ENCODE measurements around the gene FPGS.
"Not testable (repeated sequence)": the region's sequence is repeated elsewhere in the genome, so short reads cannot be mapped to it uniquely, and the experiment has no call there.

The FPGS gene, protein sequence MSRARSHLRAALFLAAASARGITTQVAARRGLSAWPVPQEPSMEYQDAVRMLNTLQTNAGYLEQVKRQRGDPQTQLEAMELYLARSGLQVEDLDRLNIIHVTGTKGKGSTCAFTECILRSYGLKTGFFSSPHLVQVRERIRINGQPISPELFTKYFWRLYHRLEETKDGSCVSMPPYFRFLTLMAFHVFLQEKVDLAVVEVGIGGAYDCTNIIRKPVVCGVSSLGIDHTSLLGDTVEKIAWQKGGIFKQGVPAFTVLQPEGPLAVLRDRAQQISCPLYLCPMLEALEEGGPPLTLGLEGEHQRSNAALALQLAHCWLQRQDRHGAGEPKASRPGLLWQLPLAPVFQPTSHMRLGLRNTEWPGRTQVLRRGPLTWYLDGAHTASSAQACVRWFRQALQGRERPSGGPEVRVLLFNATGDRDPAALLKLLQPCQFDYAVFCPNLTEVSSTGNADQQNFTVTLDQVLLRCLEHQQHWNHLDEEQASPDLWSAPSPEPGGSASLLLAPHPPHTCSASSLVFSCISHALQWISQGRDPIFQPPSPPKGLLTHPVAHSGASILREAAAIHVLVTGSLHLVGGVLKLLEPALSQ

DNA sequence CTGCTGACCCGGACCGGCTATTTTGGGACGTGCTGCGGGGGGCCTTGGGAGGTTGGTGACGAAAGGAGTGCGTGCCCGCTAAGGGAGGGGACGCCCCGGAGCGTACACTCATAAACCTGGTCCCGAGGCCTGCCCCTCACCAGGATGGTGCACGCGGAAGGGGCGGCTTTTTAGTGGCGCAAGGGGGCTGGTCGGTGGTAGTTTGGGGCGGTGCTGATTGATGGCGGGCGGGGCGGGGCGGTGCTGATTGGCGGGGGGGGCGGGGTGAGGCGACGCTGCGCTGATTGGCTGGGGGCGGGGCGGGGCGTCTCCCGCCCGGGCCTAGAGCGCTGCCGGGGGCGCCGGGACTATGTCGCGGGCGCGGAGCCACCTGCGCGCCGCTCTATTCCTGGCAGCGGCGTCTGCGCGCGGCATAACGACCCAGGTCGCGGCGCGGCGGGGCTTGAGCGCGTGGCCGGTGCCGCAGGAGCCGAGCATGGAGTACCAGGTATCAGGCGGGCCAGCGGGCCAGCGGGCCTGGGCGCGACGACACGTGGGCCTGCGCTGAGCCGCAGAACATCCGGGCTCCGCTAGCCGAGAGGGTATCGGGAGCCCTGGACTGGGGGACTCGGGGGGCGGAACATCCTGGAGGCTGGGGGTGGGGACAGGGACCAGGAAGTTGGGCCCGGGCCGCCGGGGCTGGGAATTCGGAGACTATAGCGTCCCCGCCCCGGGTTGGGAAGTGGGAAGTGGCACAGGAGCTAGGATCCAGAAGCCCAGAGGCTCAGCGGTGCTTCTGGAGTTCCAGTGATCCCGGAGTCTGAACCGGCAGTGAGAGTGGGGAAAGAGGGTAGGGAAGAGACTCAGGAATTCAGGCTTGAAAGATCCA, at the start of gene FPGS:
TSS of gene FPGS (plus strand) at position 307 of the 868 bp plus-strand sequence. CDS start at position 350, 43 bp downstream.
- DNase-seq: peak; percentile 83

DNA sequence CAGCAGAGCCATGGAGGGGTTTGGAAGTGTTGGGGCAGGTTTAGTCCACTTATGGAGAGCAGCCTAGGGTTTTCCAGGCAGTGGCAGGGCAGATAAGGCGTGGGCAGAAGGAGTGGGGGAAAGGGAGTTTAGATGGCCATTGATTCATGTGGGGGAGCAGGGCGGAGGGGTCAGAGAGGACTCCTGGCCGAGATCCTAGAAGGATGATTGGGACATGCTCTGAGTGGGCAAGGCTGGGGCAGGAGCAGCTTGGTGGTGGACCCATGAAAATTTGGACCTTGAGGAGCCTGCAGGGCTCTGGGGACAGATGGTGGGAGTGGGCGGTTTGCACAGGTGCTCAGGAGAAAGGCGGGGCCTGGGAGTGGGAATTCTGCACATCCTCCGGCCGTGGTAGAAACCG, 49.5 kb upstream of the FPGS start:
- DNase-seq: no peak

DNA sequence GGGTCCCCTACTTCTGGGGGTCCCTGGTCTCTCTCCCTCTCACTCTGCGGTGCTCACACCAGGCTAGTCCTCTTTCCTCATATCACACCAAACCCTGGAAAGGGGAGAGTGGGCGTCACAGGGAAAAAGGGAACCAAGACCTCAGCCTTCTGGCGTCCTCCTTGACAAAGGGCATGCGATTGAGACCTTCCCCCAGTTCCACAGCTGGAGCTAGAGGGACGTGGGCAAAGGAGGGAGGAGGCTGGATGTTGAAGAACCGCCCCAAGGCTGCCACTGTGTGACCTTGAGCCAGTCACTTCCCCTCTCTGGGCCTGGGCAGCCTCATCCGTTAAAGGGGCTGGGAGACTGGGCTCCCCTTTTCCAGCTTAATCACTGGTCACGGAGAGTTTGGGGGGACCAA, 49.1 kb upstream of the FPGS start:
- DNase-seq: no peak

DNA sequence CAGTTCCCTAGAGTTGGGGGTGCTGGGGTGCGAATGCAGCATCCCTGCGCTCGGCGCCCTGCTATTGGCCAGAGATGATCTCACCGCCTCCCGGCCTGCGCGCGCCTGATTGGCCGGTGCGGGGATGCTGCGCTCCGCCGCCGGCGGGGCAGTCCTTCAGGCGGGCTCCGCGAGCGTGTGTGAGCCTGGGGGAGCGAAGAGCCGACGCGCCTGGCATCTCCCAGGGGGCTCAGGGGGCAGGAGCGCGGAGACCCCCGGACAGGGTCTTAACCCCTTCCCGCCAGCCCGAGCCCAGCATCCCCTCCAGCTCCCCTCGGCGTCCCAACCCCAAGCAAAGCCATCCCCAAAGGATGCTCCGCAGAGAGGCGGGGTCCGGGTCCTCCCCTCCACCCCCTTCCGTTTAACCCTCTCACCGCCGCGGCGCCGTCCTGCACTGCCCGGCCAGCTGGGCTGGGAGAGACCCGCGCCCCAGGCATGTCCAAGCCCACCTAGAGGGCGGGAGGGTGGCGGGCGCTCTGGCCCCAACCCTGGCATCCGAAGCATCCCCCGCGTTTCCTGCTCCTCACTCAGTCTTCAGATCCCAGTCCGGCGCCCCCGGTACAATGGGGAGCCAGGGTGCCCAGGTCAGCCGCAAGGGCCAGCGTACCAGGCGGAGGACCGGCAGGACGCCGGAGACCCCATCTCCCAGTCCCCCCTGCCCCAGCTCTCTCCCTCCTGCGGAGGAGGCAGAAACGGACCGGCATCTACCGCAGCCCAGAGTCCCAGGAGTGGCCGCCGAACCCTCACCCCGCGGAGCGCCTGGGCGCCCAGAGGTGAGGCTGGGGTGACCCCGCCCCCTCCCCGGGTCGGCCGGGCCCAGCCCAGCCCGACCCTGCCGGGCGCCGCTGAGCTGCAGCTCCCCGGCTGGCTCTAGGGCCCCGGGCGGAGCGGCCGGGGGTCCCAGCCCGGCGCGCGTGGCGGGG, 48.3 kb upstream of the FPGS start:
- no peak for DNase-seq

DNA sequence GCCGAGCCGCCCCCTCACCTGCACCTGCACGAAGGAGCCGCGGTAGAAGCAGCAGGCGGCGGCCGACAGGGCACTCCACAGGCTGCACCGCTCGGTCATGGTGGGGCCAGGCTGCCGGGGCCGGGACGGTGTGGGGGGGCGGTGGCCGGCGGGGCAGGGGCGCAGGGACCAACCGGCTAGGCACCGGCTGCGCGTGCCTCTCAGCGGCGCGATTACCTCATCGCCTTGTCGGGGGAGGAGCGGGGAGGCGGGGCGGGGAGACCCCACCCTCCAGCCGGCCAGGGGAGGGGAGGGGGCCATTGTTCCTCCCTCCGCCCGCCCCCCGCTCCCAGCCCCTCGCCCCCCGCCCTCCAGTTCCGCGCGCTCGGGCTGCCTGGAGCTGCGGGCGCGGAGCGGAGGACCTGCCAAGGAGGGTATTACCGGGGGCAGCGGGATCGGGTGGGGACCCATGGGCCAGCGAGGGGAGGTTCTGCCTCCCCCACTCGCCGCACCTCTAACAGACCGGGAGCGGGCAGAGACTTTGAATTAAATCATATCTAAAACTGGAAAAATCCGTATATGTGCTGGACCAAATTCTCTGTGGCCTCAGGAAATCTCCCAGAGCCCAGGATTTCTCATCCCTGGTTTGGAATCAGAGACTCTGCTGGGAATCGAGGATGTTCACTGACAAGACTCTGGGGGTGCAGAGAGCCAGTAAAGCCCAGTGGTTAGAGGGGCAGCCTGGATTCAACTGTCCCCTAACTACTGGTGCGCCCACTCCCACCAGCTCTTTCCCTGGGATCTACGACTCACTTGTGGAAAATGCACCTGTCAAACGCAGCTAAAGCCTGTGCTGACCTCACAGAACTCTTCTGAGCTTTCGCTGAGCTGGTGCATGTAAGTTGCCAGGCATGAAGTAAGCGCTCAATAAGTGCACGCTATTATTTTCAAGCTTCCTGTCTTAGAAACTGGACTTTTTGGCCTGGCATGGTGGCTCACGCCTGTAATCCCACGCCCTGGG, 47.3 kb upstream of the FPGS start:
- no peak for DNase-seq

DNA sequence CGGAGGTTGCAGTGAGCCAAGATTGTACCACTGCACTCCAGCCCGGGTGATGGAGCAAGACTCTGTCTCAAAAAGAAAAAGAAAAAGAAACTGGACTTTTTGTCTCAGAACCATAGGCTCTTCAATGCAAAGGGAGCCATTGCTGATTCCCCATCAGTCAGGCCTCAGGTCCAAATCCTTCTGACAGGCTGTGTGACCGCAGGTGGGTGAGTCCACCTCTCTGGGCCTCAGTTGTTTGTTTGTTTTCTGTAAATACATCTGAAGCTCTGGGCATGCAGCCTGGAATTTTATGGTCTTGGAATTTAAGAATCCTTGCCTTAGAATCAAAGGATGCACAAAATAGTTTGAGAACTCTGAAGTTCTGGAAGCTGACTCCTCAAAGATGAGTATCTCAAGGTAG, 46.4 kb upstream of the FPGS start:
- no peak for DNase-seq

DNA sequence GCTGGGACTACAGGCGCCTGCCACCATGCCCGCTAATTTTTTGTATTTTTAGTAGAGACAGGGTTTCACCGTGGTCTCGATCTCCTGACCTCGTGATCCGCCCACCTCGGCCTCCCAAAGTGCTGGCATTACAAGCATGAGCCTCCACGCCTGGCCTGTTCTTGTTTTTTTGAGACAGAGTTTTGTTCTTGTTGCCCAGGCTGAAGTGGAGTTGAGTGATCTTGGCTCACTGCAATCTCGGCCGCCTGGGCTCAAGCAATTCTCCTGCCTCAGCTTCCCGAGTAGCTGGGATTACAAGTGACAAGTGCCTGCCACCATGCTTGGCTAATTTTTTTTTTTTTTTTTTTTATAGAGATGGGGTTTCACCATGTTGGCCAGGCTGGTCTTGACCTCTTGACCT, 45.9 kb upstream of the FPGS start:
- not testable (repeated sequence) for DNase-seq

DNA sequence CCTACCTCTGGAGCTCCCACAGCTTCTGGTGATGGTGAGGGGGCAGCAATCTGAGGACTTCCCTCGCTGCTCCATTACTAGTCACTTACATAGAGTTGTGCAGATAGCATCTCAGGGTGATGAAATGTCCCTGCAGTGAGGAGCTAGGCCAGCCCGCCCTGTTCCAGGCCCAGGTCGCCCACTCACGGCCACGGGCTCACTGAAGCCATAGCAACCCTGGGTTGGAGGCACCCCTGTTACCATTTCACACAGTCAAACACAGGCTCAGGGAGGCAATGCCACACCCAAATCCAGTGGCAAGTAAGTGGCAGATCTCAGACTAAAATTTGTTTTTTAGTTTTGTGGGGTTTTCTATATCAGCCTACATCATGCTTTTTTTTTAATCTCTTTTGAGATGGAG, 43.8 kb upstream of the FPGS start:
- no peak for DNase-seq

DNA sequence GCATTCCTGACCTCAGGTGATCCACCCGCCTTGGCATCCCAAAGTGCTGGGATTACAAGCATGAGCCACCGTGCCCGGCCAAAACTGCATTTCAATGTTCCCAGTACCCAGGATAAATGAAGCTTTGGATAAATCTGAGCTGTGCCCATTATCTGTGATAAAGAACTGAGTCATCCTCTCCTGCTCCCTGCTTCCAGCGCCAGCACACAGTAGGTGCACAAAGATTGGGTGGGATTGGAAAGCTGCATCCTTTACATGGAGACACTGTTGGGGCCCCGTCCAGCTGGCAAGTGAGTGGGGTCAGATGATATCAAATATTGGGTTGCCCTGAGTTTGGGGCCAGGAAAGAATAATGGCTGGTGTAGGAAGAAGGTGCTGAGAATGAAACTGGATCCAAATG, 41.6 kb upstream of the FPGS start:
- no peak for DNase-seq

DNA sequence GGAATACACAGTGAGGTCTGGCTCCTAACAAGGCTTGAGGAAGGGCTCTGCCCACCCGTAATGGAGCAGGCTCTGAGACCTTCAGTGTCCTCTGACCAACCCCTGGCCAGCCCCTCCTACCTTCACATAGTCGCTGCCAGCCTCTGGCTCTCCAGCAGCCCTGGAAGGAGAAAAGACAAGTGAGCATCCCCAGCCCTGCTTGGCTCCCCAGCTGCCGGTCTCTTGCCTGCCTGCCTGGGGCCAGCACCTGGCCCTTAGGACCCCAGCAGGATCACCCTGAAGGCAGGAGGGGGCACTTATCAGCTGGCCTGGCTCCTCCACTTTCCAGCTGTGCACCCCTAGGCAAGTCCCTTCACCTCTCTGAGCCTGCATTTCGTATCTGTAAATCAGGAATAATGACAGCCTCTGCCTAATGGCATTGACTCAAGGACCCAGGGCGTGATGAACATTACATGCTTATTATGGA, 41.2 kb upstream of the FPGS start:
- DNase-seq: no peak

DNA sequence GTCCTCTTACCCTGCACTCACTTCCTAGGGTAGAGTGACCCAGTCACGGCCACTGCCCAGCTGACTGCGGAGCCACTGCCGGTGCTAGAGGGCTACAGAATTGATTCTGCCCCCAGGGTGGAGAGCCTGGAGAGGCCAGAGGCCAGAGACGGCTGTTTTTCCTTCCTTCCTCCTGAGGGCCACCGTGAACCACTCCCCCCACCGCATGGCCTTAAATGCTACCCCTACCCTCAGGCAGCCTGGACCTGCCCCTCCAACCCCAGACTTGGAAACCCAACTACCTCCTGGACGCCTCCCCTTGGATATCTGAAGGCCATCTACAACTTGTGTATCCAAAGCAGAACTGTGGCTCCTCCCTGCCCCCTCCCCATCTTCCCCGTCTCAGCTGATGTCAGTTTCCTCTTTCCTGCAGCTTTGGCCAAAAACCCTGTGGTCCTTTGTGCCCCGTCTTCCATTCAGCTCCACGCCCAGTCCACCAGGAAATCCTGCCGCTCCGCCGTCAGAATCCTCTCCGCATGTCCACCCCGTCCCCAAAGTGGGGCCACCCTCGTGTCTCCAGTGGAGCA, 40.5 kb upstream of the FPGS start:
- no peak for DNase-seq

DNA sequence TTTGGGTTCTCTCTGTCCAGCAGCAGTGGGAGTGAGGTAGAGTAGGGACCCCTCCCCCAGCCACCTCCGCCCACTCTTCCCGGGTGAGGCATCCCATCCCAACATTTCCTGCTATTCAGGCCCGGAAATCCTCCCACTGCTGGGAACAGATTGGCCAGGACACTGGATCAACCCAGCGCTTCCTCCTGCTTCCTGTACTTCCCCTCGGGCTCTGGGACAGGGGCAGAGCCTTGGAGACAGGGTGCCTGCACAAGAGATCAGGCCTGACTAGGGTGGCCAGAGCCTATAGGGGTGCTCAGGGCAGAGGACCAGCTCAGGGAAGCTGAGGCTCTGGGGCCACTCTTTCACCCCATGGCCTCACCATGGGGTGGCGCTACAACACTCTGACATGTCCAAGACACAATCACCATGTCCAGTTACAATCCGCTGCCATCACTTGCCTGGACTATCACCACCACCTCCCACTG, 38.7 kb upstream of the FPGS start:
- no peak for DNase-seq

DNA sequence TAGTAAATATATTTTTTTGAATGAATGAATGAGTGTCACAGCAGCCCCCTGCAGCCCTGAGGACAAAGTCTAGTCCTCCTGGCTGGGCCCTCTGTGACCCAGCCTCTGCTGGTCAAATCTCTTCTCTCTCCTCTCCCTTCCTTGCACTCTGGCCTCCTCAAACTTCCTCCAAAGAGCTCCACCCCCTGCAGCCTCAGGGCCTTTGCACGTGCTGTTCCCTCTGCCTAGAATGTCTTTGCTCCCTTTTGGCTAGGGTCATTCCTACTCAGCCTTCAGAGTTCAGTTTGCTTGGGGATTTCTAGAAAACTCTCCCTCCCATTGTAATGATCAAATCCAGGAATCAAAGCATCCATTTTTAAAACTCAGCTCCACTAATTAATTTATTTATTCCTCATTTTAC, 37.3 kb upstream of the FPGS start:
- DNase-seq: no peak

DNA sequence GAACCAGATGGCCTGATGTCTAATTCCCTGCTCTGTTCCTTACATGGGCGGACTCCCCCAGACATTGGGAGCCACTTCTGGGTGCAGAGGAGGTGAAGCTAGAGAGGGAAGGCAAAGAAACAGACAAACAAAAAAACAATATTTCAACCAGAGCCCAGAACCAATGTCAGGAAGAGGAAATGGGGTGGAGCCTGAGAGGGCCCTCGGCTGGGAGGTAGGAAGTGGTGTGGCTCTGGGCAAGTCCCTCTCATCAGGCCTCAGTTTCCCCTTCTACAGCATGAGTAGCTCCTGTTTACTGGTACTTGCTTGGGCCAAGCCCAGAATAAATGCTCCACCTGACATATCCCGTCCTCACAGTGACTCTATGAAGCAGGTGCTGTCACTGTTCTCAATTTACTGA, 35.3 kb upstream of the FPGS start:
- no peak for DNase-seq

DNA sequence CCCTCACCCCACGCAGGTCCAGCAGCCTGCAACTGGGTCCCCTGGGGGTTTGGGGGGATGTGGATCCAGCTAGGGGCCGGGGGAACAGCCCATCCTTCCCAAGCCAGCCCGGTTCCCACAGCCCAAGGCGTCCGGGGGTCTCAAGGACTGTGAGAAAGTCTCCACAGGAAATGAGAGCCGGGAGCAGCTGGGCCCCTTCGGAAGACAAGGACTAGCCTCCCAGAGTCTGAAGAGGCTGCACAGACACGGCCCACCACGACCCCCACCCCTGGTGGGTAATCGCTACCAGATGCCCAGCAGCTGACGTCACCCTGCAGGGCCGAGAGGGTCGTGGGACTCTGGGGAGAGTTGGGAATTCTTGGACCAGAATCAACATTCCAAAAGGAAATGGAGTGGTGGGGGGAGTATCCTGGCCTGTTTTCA, 34.8 kb upstream of the FPGS start:
- no peak for DNase-seq

DNA sequence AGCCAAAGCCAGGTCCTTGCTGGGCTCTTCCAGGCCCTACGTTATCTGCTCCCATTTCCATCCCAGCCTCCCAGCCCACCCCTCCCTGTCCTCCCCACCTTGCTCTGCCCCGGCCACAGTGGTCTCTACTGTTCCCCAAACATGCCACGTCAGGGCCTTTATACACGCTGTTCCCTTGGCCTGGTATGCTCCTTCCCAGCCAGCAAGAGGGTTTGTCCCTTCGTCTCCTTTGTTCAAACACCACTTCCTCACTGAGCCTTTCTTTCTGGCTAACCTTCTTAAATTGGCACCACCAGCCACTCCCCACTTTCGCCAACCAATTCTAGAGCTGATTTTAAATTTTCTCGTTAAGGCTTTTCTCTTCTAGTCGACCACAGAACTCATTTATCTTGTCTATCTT, 34.0 kb upstream of the FPGS start:
- DNase-seq: no peak

DNA sequence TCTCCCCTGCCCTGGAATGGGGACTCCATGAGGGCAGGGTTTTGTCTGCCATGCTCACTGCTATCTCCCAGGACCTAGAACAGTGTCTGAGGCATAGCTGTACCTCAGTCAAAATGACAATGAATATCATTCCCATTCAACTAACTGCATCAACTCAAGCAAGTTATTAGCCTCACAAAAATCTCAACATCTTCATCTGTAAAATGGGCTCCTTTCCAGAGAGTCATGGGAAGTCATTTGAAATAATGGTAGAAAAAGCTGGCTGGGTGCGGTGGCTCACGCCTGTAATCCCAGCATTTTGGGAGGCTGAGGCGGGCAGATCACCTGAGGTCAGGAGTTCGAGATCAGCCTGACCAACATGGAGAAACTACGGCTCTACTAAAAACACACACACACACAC, 33.6 kb upstream of the FPGS start:
- DNase-seq: no peak

DNA sequence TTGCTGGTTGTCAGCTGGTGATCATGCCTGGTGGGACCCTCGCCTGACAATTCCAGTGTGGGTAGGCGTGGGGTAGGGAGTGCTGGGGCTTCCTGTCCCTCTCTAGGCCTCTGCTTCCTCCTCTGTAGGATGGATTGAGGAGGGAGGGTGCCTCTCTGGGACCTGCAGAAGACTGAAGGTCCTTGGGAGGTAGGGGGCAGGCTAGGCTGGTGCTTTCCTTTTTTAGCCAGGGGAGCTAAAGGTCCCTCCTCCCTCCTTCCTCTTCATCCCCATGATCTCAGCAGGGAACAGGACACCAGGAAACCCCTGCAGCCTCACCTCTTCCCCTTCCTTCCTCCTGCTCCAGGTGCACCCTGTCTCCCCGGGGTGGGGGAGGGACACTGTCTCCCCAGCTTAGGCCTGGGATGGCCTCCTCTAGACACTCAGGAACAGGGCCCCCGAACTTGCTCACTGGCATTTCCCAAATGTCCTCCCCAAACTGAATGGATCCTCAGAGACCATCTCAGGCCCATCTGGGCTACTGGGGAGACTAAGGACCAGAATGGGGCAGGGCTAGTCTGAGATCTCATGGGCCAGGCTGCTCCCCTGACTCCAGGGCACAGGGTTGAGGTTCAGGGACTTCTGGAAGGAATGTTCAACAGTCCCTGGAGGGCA, 32.6 kb upstream of the FPGS start:
- no peak for DNase-seq

DNA sequence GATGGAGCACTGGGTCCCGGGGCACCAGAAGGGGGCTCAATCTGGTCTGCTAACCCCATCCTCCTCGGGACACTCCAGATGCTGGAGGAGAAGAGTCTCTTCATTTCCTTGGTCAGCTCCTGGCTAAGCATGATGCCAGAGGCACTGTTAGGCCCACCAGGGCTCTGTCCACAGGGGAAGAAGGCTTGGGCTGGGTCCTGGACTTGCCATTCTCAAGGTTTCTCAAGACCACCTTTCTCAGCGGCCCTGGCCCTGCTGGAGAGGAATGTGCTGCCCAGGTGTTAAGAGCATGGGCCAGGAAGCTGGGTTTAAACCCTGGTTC, 32.1 kb upstream of the FPGS start:
- DNase-seq: no peak

DNA sequence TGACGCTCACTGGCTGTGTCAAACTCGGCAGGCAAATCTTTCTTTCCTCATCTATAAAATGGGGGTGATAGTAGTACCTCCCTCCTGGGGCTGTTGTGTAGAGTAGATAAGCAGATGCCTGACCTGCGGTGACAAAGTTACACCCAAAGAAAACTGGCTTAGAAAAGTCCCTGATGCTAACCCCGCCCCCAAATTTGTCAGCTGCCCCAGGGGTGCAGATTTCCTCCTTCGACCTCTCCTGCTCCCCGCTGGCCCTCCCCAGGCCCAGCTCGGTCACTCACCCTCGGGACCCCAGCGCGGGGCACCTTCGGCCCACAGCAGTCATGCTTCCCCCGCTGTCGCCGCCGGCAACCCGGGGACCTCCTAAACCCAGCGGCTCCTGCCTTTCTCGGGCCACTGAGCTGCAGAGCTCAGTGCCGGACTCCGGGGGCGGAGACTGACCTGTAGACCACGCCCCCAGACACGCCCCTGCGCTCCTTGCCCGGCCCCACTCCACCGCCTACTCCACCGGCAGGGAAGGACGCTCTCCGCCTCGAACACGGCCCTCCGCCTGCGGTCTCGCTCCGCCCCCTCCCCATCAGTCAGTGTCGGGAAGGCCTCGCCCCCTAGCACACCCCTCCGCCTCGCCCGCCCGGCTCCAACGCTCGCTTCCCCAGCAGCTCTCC, 31.6 kb upstream of the FPGS start:
- DNase-seq: peak; percentile 97

Measured in activated CD4-positive, CD25-positive, alpha-beta regulatory T cell treated with anti-CD3 and anti-CD28 coated beads, Interleukin-2, amount 50 U/mL, for 72 hours (primary cell).